HG03196 (cell line): Measurements from ENCODE around the gene KIAA1328.

Experiments
- ATAC-seq: cut with Tn5 transposase; IDR thresholded peaks from one replicate; pipeline ENCODE4 v1.9.1; 2021; ENCODE audit not compliant: unreplicated experiment

The KIAA1328 gene

GRCh38 chr18:36947820-36948348 lies 119.0 kb downstream of the KIAA1328 start:
- no peak for ATAC-seq

- no peak for ATAC-seq
These were observed 121.4 kb downstream of the KIAA1328 start for GRCh38 chr18:36950282-36950681.

- no peak for ATAC-seq
These were observed 122.0 kb downstream of the KIAA1328 start for GRCh38 chr18:36950960-36951359.

- ATAC-seq, result no peak
These were observed 124.1 kb downstream of the KIAA1328 start for GRCh38 chr18:36953047-36953446.

- no peak for ATAC-seq
These were observed 131.1 kb downstream of the KIAA1328 start for GRCh38 chr18:36960038-36960437.

- no peak for ATAC-seq
These were observed 134.5 kb downstream of the KIAA1328 start for GRCh38 chr18:36963464-36963863.

- no peak for ATAC-seq
These were observed 145.8 kb downstream of the KIAA1328 start for GRCh38 chr18:36974686-36975085.

GRCh38 chr18:36977121-36977520 lies 148.2 kb downstream of the KIAA1328 start:
- ATAC-seq, result no peak

GRCh38 chr18:36993068-36993467 lies 164.1 kb downstream of the KIAA1328 start:
- peak; percentile 56 for ATAC-seq

- ATAC-seq, result peak; percentile 68
These were observed 177.8 kb downstream of the KIAA1328 start for GRCh38 chr18:37006742-37007141.

GRCh38 chr18:37012452-37012851 lies 183.5 kb downstream of the KIAA1328 start:
- ATAC-seq, result no peak

GRCh38 chr18:37019157-37019827 lies 190.4 kb downstream of the KIAA1328 start:
- no peak for ATAC-seq

- no peak for ATAC-seq
These were observed 204.5 kb downstream of the KIAA1328 start for GRCh38 chr18:37033419-37033818.

- ATAC-seq, result no peak
These were observed 213.5 kb downstream of the KIAA1328 start for GRCh38 chr18:37042381-37042780.

GRCh38 chr18:37055137-37055802 lies 226.3 kb downstream of the KIAA1328 start:
- no peak for ATAC-seq

- no peak for ATAC-seq
These were observed 235.3 kb downstream of the KIAA1328 start for GRCh38 chr18:37064187-37064586.

GRCh38 chr18:37065254-37065653 lies 236.3 kb downstream of the KIAA1328 start:
- no peak for ATAC-seq

GRCh38 chr18:37084912-37085311 lies 256.0 kb downstream of the KIAA1328 start:
- no peak for ATAC-seq

GRCh38 chr18:37085362-37085761 lies 256.4 kb downstream of the KIAA1328 start:
- no peak for ATAC-seq

GRCh38 chr18:37107748-37108522 lies 279.0 kb downstream of the KIAA1328 start:
- no peak for ATAC-seq

- ATAC-seq, result no peak
These were observed 293.9 kb downstream of the KIAA1328 start for GRCh38 chr18:37122877-37123276.

- no peak for ATAC-seq
These were observed 295.6 kb downstream of the KIAA1328 start for GRCh38 chr18:37124516-37124915.
